Stomach (tissue), 9 donors: ENCODE measurements around the gene RIMS3. TPM values are rescaled to one million over a fixed set of nuclear protein-coding genes. Genes with fewer than 3 reads are reported as not detected.

Experiments used
- DNase-seq, 2 donors: peaks; one replicate each; pipeline versions ENCODE4 v3.0.0 to v3.0.0-alpha.2; 2013 to 2019
- H3K27ac ChIP-seq, 5 donors: fragments of 200-600 bp in 4 of 5; sonication (generic) in 4 of 5; one replicate each; pipeline ENCODE4 v1.5.1; 2013 to 2019; ENCODE audit warnings: mild to moderate bottlenecking in 1 of 5, moderate library complexity in 1 of 5
- H3K27me3 ChIP-seq, 3 donors: fragments of 200-600 bp; sonication (generic); one replicate each; pipeline ENCODE4 v1.5.1; 2017 to 2019; ENCODE audit warnings: mixed run types in 1 of 3
- H3K36me3 ChIP-seq, 4 donors: fragments of 200-600 bp; sonication (generic); 1 replicate in 3 of 4; 2 replicates in 1 of 4; pipeline ENCODE4 v1.5.1; 2016 to 2019
- H3K4me1 ChIP-seq, 4 donors: fragments of 200-600 bp; sonication (generic); one replicate each; pipeline ENCODE4 v1.5.1; 2016 to 2019
- H3K4me3 ChIP-seq, 4 donors: fragments of 200-600 bp; sonication (generic) in 3 of 4; one replicate each; pipeline ENCODE4 v1.5.1; 2016 to 2019; ENCODE audit warnings: mild to moderate bottlenecking in 1 of 4
- H3K9me3 ChIP-seq, 4 donors: fragments of 200-600 bp; sonication (generic); one replicate each; pipeline ENCODE4 v1.5.1; 2016 to 2019
- EP300 ChIP-seq: sonication (generic); formaldehyde crosslinking; IDR thresholded peaks from one replicate; pipeline ENCODE4 v1.6.1; 2017; ENCODE audit warnings: antibody characterized with exemption
- POLR2A ChIP-seq, 4 donors: fragments of 450-650 bp; IDR thresholded peaks; one replicate each; pipeline ENCODE4 v1.6.1; 2016; ENCODE audit warnings: antibody characterized with exemption in 4 of 4, control low read depth in 2 of 4, mild to moderate bottlenecking in 1 of 4, moderate library complexity in 1 of 4
- POLR2AphosphoS5 ChIP-seq, 3 donors: sonication (generic); formaldehyde crosslinking; IDR thresholded peaks; one replicate each; pipeline ENCODE4 v1.6.1; 2016; ENCODE audit warnings: antibody characterized with exemption in 3 of 3
- WGBS, 5 donors: extraction: QIAGEN DNeasy Blood & Tissue Kit in 3 of 5; methylation state at CpG; one replicate each; pipeline versions ENCODE4 v1.1.5 to v1.1.7; 2013 to 2018; 5-methylcytosine and 5-hydroxymethylcytosine counted together
- intact Hi-C: fragments of 100-400 bp; cut with DNase I; formaldehyde crosslinking; loops from one replicate; pipeline ENCODE4 v1.15.1; 2023; ENCODE audit warnings: low total_unique reads
- polyA plus RNA-seq, 3 donors: library from polyadenylated mRNA; stranded (reverse); fragments of 200-250 nt; gene quantifications; one replicate each; pipeline ENCODE4 v1.2.3, GENCODE V29; 2013
- total RNA-seq, 5 donors: library from RNA; depleted of rRNA; stranded (reverse); fragments of >200 nt; gene quantifications; one replicate each; pipeline versions ENCODE4 v1.1.0 to v1.2.3, GENCODE V29; 2014 to 2016
- TF ChIP-seq, protein P1 (sequence below), 7 experiments: fragments of 450-650 bp in 4 of 7; fragments of 200-600 bp in 3 of 7; sonication (generic) in 3 of 7; IDR thresholded peaks; one replicate each; pipeline ENCODE4 v1.5.1; 2016 to 2019; ENCODE audit warnings: antibody characterized with exemption in 7 of 7, control low read depth in 2 of 7, mild to moderate bottlenecking in 1 of 7
- donor health status: healthy with polysubstance abuse.
- donor health status: Bipolar disorder and iron deficiency.
- donor health status: healthy.

Gene RIMS3
- total and polyA plus RNA-seq, 8 donors, result 0.45 to 4.7 (median 2.5) TPM

DNA sequence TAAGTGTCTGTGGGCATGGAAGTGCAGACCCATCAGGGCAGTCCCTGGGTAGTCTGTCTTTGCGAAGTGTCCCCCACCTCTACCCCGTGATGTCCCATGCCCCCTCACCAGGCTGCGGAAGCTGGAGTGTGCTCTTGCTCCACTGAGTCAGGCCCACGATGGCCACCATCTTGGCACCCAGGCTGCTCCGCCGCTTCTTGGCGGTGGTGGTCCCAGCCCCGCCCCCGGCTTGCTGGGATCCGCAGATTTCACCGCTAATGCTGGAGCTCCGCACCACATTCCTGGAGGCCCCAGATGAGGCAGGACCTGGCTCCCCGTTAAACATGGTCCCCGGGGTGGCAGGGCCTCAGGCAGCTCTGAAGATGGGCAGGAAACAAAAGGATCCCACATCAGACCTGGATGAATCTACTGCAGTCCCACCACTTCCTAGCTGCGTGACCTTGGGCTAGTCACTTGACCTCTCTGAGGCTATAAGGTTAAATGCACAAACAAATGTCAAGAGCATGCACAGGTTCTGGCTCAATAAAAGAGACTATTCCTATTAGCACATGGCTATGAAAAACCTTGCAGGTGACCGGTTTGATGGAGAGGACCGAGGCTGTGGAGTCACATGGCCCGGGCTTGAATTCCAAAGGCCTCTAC is 23.8 kb downstream of the RIMS3 start:
- Histone ChIP-seq H3K27ac (no peak overlapping the region), H3K27me3 (no peaks in the 10 kb centered on the region), H3K4me3 (no peak overlapping the region), H3K9me3 (no peaks in the 10 kb centered on the region), H3K4me1 (no peaks in the 10 kb centered on the region), H3K36me3 (peaks cover 0 to 10% (median 5%) of the 10 kb centered on the region in 4 donors)
- no peak for DNase-seq
- intact Hi-C loops, result no loop called here
- no peak for TF ChIP-seq EP300
- no peak for TF ChIP-seq POLR2A (IDR thresholded peaks at IDR 0.05)
- no peak for TF ChIP-seq POLR2AphosphoS5 (IDR thresholded peaks at IDR 0.05)
- TF ChIP-seq, protein P1, sequence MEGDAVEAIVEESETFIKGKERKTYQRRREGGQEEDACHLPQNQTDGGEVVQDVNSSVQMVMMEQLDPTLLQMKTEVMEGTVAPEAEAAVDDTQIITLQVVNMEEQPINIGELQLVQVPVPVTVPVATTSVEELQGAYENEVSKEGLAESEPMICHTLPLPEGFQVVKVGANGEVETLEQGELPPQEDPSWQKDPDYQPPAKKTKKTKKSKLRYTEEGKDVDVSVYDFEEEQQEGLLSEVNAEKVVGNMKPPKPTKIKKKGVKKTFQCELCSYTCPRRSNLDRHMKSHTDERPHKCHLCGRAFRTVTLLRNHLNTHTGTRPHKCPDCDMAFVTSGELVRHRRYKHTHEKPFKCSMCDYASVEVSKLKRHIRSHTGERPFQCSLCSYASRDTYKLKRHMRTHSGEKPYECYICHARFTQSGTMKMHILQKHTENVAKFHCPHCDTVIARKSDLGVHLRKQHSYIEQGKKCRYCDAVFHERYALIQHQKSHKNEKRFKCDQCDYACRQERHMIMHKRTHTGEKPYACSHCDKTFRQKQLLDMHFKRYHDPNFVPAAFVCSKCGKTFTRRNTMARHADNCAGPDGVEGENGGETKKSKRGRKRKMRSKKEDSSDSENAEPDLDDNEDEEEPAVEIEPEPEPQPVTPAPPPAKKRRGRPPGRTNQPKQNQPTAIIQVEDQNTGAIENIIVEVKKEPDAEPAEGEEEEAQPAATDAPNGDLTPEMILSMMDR (IDR thresholded peaks at IDR 0.05), result no peak
- 91 to 95% (median 93%) methylated on average over 18 of the region's 18 CpGs for WGBS, 5 donors

DNA sequence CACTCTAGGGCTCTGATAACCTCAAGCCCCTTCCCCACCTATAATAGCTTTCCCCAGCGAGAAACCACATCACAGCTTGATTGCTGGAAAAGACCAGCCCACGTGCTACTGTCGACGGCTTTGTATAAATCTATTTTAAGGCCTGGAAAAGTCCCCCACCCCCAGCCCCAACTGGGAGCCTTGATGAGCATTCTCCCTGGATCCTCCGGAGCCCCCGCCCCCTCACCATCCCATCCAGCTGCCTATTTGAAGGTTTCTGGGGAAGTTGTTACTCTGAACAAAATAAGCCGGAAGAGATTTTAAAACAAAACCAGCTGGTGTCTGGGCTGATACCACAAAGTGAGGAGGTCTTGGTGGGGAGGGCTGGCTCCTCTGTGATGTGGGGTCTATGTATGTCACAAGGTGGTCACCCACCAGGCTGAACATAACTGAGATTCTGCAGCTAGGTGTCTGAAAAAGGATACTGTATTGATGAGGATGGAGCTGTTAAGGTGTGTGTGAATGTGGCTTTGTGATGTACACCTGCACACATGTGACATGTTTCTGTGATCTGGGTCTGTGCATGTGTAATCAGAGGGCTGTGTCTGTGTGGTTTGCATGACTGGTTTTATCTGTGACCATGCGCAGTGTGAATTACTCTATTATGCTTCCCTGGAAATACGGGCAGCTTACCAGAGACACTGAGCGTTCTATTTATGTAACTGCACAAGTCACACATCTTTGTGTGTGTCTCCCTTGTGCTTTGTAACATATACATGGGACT is 25.0 kb downstream of the RIMS3 start:
- intact Hi-C loops, result no loop called here

DNA sequence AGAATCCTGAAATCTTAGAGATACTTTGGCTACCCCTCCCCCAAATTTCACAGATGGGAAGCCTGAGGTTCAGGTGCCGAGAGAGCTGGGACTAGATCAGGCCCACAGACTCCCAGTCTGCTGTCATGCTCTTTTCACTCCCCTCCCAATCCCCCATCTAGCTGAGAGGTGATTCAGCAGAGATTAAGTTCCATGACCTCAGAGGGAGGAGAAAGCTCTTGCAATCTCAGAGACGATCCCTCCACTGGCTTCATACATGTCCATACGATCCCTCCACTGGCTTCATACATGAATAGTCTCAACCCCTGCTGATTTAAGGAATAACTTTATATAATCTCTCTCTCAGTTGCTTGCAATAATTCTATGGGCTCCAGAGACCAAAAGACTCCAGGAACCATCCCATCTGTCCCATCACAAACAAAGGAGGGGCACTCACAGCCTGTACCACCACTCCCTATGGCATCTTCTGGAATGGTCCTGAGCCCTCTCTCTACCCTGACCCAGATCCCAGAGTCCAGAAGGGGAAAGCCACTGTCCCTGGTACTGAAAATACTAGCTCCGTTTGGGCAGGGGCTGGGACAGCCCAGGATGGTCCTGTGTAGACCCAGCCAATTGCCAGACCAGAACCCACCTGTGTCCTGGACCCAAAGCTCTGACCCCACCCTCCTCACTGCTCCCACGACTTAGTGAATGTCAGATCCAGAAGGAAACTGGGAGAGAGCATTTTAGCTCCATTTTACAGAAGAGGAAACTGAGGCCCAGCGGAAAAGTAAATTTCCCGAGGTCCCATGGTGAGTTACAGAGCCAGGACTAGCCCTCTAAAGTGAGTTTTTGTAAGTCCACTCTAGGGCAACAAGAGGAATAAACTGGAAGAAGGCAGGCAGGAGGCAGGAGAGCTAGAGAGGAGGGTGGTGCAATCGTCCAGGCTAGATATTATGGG is 27.1 kb downstream of the RIMS3 start:
- intact Hi-C loops, result no loop called here
- no peak overlapping the region for H3K27ac ChIP-seq
- H3K4me3 ChIP-seq, result no peak overlapping the region
- peaks cover 0 to 11% (median 7%) of the 10 kb centered on the region in 4 donors for H3K4me1 ChIP-seq
- TF ChIP-seq POLR2AphosphoS5 (IDR thresholded peaks at IDR 0.05) (no peak), EP300 (no peak), POLR2A (IDR thresholded peaks at IDR 0.05) (no peak)
- TF ChIP-seq, protein P1 (IDR thresholded peaks at IDR 0.05), result no peak
- H3K9me3 ChIP-seq, result no peaks in the 10 kb centered on the region
- no peak for DNase-seq
- H3K27me3 ChIP-seq, result no peaks in the 10 kb centered on the region
- peaks cover 0 to 16% (median 5%) of the 10 kb centered on the region in 4 donors for H3K36me3 ChIP-seq
- WGBS, 5 donors, result 77 to 83% (median 80%) methylated on average over 8 of the region's 8 CpGs

More for the DNA sequence above, 25.0 kb downstream of the RIMS3 start:
- no peak for DNase-seq
- no peaks in the 10 kb centered on the region for H3K27me3 ChIP-seq
- no peak overlapping the region for H3K4me3 ChIP-seq
- 67 to 77% (median 69%) methylated on average over 10 of the region's 10 CpGs for WGBS, 5 donors
- no peaks in the 10 kb centered on the region for H3K4me1 ChIP-seq
- H3K27ac ChIP-seq, result no peak overlapping the region
- no peak for TF ChIP-seq EP300
- no peak for TF ChIP-seq POLR2A (IDR thresholded peaks at IDR 0.05)
- no peak for TF ChIP-seq POLR2AphosphoS5 (IDR thresholded peaks at IDR 0.05)
- TF ChIP-seq, protein P1 (IDR thresholded peaks at IDR 0.05), result no peak
- peaks cover 0 to 14% (median 5%) of the 10 kb centered on the region in 4 donors for H3K36me3 ChIP-seq
- no peaks in the 10 kb centered on the region for H3K9me3 ChIP-seq

DNA sequence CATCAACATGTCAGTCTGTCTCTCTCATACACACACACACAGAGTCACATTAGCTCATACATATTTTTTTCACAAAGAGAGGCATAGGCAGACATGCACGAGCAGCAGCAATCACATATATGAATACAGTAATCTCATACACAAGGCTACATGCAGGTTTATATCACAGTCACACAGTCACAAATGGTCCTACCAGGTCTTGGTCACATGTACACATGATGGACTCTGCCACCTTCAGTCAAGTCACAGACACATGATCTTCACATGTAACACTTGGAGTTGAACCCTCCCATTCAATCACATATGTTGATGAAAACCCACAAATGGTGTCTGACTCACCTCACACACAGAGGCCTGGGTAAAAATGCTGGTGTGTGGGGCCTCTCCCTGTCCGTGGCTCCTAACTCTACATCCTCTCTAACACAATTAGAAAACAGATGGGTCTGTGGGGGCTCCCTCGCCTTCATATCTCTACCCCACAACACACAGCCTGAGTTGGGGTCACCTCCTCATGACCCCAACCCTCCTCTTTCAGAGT is 27.9 kb downstream of the RIMS3 start:
- 74 to 86% (median 81%) methylated on average over 3 of the region's 3 CpGs for WGBS, 5 donors
- Histone ChIP-seq H3K27ac (no peak overlapping the region), H3K9me3 (no peaks in the 10 kb centered on the region), H3K27me3 (no peaks in the 10 kb centered on the region), H3K4me1 (peaks cover 0 to 18% (median 14%) of the 10 kb centered on the region in 4 donors), H3K36me3 (peaks cover 0 to 16% (median 5%) of the 10 kb centered on the region in 4 donors), H3K4me3 (no peak overlapping the region)
- intact Hi-C loops, result no loop called here
- DNase-seq, result no peak
- TF ChIP-seq POLR2AphosphoS5 (IDR thresholded peaks at IDR 0.05), result no peak
- TF ChIP-seq POLR2A (IDR thresholded peaks at IDR 0.05), result no peak
- no peak for TF ChIP-seq EP300
- TF ChIP-seq, protein P1 (IDR thresholded peaks at IDR 0.05), result no peak
